Left kidney (tissue), 8 donors: ENCODE results near the gene PLEKHG4B. TPM values are rescaled to one million over a fixed set of nuclear protein-coding genes. Genes with fewer than 3 reads are reported as not detected.
"Not testable (repeated sequence)": the region's sequence is repeated elsewhere in the genome, so short reads cannot be mapped to it uniquely, and the experiment has no call there.

Experiments
- DNase-seq: peaks from one replicate; pipeline ENCODE4 v3.0.0-alpha.2; 2013
- long read RNA-seq, 8 donors: transcript quantifications; one replicate each; lab custom pipeline, GENCODE V29; 2026
- polyA plus RNA-seq: library from polyadenylated mRNA; unstranded; fragments of 120-200 nt; gene quantifications from one replicate; pipeline ENCODE4 v1.2.1, GENCODE V29; 2013; ENCODE audit not compliant: insufficient read length

The PLEKHG4B gene
- 15.0 TPM for polyA plus RNA-seq
- long read RNA-seq, donor 1, partial matches to known transcripts, result 0 of 1 reads
- long read RNA-seq, donor 1, other reads (novel, unspliced or antisense), result 0 of 1 reads
- long read RNA-seq, donor 2, result 0 reads
- long read RNA-seq, donor 3, result 0 reads
- long read RNA-seq, donor 4, result 0 reads
- long read RNA-seq, donor 5, result 0 reads
- long read RNA-seq, donor 6, result 0 reads
- long read RNA-seq, donor 7, result 0 reads
- long read RNA-seq, donor 8, result 0 reads

GRCh38 chr5:91556-92263, at the start of gene PLEKHG4B:
Gene PLEKHG4B, plus strand, starts transcription at chr5:92168. Its CDS starts 64 bp downstream, at chr5:92232.
- peak; percentile 82 for DNase-seq

- DNase-seq, result no peak
These were observed 49.7 kb upstream of the PLEKHG4B start for GRCh38 chr5:42250-42649.

GRCh38 chr5:48192-48591, 43.8 kb upstream of the PLEKHG4B start:
- no peak for DNase-seq

GRCh38 chr5:49530-49929, 42.4 kb upstream of the PLEKHG4B start:
- DNase-seq, result not testable (repeated sequence)

- DNase-seq, result no peak
These were observed 41.9 kb upstream of the PLEKHG4B start for GRCh38 chr5:49953-50544.

- DNase-seq, result no peak
These were observed 41.1 kb upstream of the PLEKHG4B start for GRCh38 chr5:50724-51499.

- no peak for DNase-seq
These were observed 40.5 kb upstream of the PLEKHG4B start for GRCh38 chr5:51500-51823.

GRCh38 chr5:53381-54174, 38.4 kb upstream of the PLEKHG4B start:
- DNase-seq, result peak; percentile 58

- no peak for DNase-seq
These were observed 37.7 kb upstream of the PLEKHG4B start for GRCh38 chr5:54175-54730.

GRCh38 chr5:54876-55569, 36.9 kb upstream of the PLEKHG4B start:
- no peak for DNase-seq

- DNase-seq, result peak; percentile 70
These were observed 35.2 kb upstream of the PLEKHG4B start for GRCh38 chr5:56561-57290.

- DNase-seq, result not testable (repeated sequence)
These were observed 31.7 kb upstream of the PLEKHG4B start for GRCh38 chr5:60250-60649.

- DNase-seq, result no peak
These were observed 21.5 kb upstream of the PLEKHG4B start for GRCh38 chr5:70440-70839.

- not testable (repeated sequence) for DNase-seq
These were observed 19.4 kb upstream of the PLEKHG4B start for GRCh38 chr5:72316-73180.

- not testable (repeated sequence) for DNase-seq
These were observed 18.9 kb upstream of the PLEKHG4B start for GRCh38 chr5:73181-73447.

GRCh38 chr5:73768-74502, 18.0 kb upstream of the PLEKHG4B start:
- DNase-seq, result no peak

GRCh38 chr5:74503-75109, 17.4 kb upstream of the PLEKHG4B start:
- no peak for DNase-seq
